Mesenchymal stem cell (in vitro differentiated cells and primary cell): ENCODE measurements around the gene SLC28A1.

ENCODE experiments used
- DNase-seq: peaks from one replicate; pipeline ENCODE4 v3.0.0-alpha.2; 2013
- H2AFZ ChIP-seq: one replicate; pipeline ENCODE4 v1.6.1; 2013; ENCODE audit warnings: low read depth, mild to moderate bottlenecking, control low read depth, inconsistent platforms, low read length, moderate library complexity
- H2AK5ac ChIP-seq: 2 replicates; pipeline ENCODE4 v1.6.1; 2013; ENCODE audit warnings: low read length, moderate library complexity, mild to moderate bottlenecking, inconsistent platforms; ENCODE audit not compliant: severe bottlenecking
- H2BK120ac ChIP-seq: one replicate; pipeline ENCODE4 v1.6.1; 2013; ENCODE audit warnings: low read depth, mild to moderate bottlenecking, inconsistent platforms, low read length, moderate library complexity
- H2BK12ac ChIP-seq, 2 experiments: one replicate each; pipeline ENCODE4 v1.6.1; 2013; ENCODE audit warnings: inconsistent platforms in 2 of 2, low read length in 2 of 2, mild to moderate bottlenecking in 2 of 2, moderate library complexity in 2 of 2, control low read depth in 1 of 2
- H2BK15ac ChIP-seq: one replicate; pipeline ENCODE4 v1.6.1; 2013; ENCODE audit warnings: mild to moderate bottlenecking, low read depth, inconsistent platforms; ENCODE audit not compliant: poor library complexity, severe bottlenecking
- H2BK5ac ChIP-seq: 2 replicates; pipeline ENCODE4 v1.6.1; 2013; ENCODE audit warnings: low read depth, mild to moderate bottlenecking, low read length, control low read depth, inconsistent platforms; ENCODE audit not compliant: poor library complexity, severe bottlenecking
- H3K14ac ChIP-seq, 2 experiments: one replicate each; pipeline ENCODE4 v1.6.1; 2013; ENCODE audit warnings: inconsistent platforms in 2 of 2, low read length in 2 of 2, control low read depth in 1 of 2, mild to moderate bottlenecking in 1 of 2, moderate library complexity in 1 of 2
- H3K18ac ChIP-seq, 2 experiments: one replicate each; pipeline ENCODE4 v1.6.1; 2013; ENCODE audit warnings: inconsistent platforms in 2 of 2, low read length in 2 of 2, control low read depth in 1 of 2, low read depth in 1 of 2, mild to moderate bottlenecking in 1 of 2
- H3K23ac ChIP-seq, 2 experiments: one replicate each; pipeline ENCODE4 v1.6.1; 2013; ENCODE audit warnings: inconsistent platforms in 2 of 2, low read length in 2 of 2, mild to moderate bottlenecking in 2 of 2, moderate library complexity in 2 of 2, control low read depth in 1 of 2
- H3K27ac ChIP-seq: 2 replicates; pipeline ENCODE4 v1.5.1; 2013; ENCODE audit warnings: mild to moderate bottlenecking, moderate library complexity, low read length, control low read depth, inconsistent platforms; ENCODE audit not compliant: poor library complexity, severe bottlenecking
- H3K27me3 ChIP-seq, 2 experiments: 2 replicates each; pipeline versions ENCODE4 v1.6.1 to v1.7.0; 2013; ENCODE audit warnings: low read length in 2 of 2, mild to moderate bottlenecking in 2 of 2, moderate library complexity in 2 of 2, control low read depth in 1 of 2, inconsistent platforms in 1 of 2; ENCODE audit not compliant: control insufficient read depth in 1 of 2, insufficient read depth in 1 of 2
- H3K36me3 ChIP-seq, 2 experiments: 2 replicates each; pipeline versions ENCODE4 v1.6.1 to v1.7.0; 2013; ENCODE audit warnings: low read length in 2 of 2, control low read depth in 1 of 2, inconsistent platforms in 1 of 2, low read depth in 1 of 2, mild to moderate bottlenecking in 1 of 2; ENCODE audit not compliant: insufficient read depth in 2 of 2, control insufficient read depth in 1 of 2
- H3K4ac ChIP-seq, 2 experiments: one replicate each; pipeline ENCODE4 v1.6.1; 2013; ENCODE audit warnings: inconsistent platforms in 2 of 2, low read length in 2 of 2, mild to moderate bottlenecking in 2 of 2, moderate library complexity in 2 of 2, control low read depth in 1 of 2, low read depth in 1 of 2
- H3K4me1 ChIP-seq: 2 replicates; pipeline ENCODE4 v1.6.1; 2013; ENCODE audit warnings: low read depth, low read length, control low read depth; ENCODE audit not compliant: control insufficient read depth, insufficient read depth
- H3K4me2 ChIP-seq: 2 replicates; pipeline ENCODE4 v1.6.1; 2013; ENCODE audit warnings: low read length, mild to moderate bottlenecking, inconsistent platforms; ENCODE audit not compliant: poor library complexity, severe bottlenecking
- H3K4me3 ChIP-seq, 2 experiments: 2 replicates each; pipeline versions ENCODE4 v1.5.1 to v1.7.0; 2013; ENCODE audit warnings: low read length in 2 of 2, mild to moderate bottlenecking in 2 of 2, control low read depth in 1 of 2, low read depth in 1 of 2; ENCODE audit not compliant: insufficient read depth in 1 of 2
- H3K79me1 ChIP-seq: replicated peaks from 2 replicates; pipeline ENCODE4 v1.6.1; 2013; ENCODE audit warnings: mild to moderate bottlenecking, control low read depth, low read length, inconsistent platforms; ENCODE audit not compliant: poor library complexity, severe bottlenecking
- H3K9ac ChIP-seq: 2 replicates; pipeline ENCODE4 v1.7.0; 2013; ENCODE audit warnings: mild to moderate bottlenecking, low read length, moderate library complexity
- H3K9me3 ChIP-seq: 2 replicates; pipeline ENCODE4 v1.7.0; 2013; ENCODE audit warnings: mild to moderate bottlenecking, low read length; ENCODE audit not compliant: control insufficient read depth
- H4K8ac ChIP-seq: one replicate; pipeline ENCODE4 v1.6.1; 2013; ENCODE audit warnings: inconsistent platforms, mild to moderate bottlenecking, low read length, moderate library complexity
- H4K91ac ChIP-seq: one replicate; pipeline ENCODE4 v1.6.1; 2013; ENCODE audit warnings: mild to moderate bottlenecking, low read length, inconsistent platforms
- WGBS: methylation state at CpG from one replicate; pipeline ENCODE4 v1.1.7; 2013; ENCODE audit warnings: mixed read lengths; 5-methylcytosine and 5-hydroxymethylcytosine counted together

Gene SLC28A1

GRCh38 chr15:84975871-84976351 is 91.4 kb downstream of the SLC28A1 start:
- Histone ChIP-seq H3K9me3 (no peaks in the 10 kb centered on the region), H3K27ac (no peak overlapping the region), H3K23ac (no peak overlapping the region), H4K8ac (peak overlapping the region; percentile 41), H3K9ac (no peak overlapping the region), H3K4me1 (peaks cover 8% of the 10 kb centered on the region), H3K18ac (no peak overlapping the region), H2AK5ac (no peak overlapping the region), H3K79me1 (no peaks in the 10 kb centered on the region), H3K14ac (no peak overlapping the region), H2BK120ac (no peak overlapping the region), H3K4me2 (no peak overlapping the region), H3K27me3 (peaks cover 0 to 8% of the 10 kb centered on the region in 2 experiments), H3K4ac (no peak overlapping the region), H3K4me3 (no peak overlapping the region), H2AFZ (no peak overlapping the region), H2BK5ac (no peak overlapping the region), H3K36me3 (no peaks in the 10 kb centered on the region), H2BK12ac (no peak overlapping the region), H2BK15ac (peak overlapping the region; percentile 23), H4K91ac (no peak overlapping the region)
- DNase-seq = no peak
- 33% methylated on average over 1 of the region's 5 CpGs for WGBS

- H3K27ac ChIP-seq = no peak overlapping the region
- peaks cover 8% of the 10 kb centered on the region for H3K4me1 ChIP-seq
- H2AFZ ChIP-seq = no peak overlapping the region
- H2AK5ac ChIP-seq = no peak overlapping the region
- no peak for DNase-seq
- no peak overlapping the region for H3K4me3 ChIP-seq
- H2BK5ac ChIP-seq = no peak overlapping the region
- WGBS = 98% methylated on average over 8 of the region's 10 CpGs
- H3K23ac ChIP-seq = no peak overlapping the region
- H3K27me3 ChIP-seq = peaks cover 0 to 7% of the 10 kb centered on the region in 2 experiments
- no peaks in the 10 kb centered on the region for H3K36me3 ChIP-seq
- H2BK120ac ChIP-seq = no peak overlapping the region
- H3K9ac ChIP-seq = no peak overlapping the region
- H3K4me2 ChIP-seq = no peak overlapping the region
- H3K9me3 ChIP-seq = no peaks in the 10 kb centered on the region
- H2BK12ac ChIP-seq = no peak overlapping the region
- H2BK15ac ChIP-seq = no peak overlapping the region
- no peak overlapping the region for H3K14ac ChIP-seq
- H4K8ac ChIP-seq = no peak overlapping the region
- no peak overlapping the region for H4K91ac ChIP-seq
- no peaks in the 10 kb centered on the region for H3K79me1 ChIP-seq
- H3K4ac ChIP-seq = no peak overlapping the region
- H3K18ac ChIP-seq = no peak overlapping the region
These were observed 92.4 kb downstream of the SLC28A1 start for GRCh38 chr15:84976746-84977345.

GRCh38 chr15:84979651-84980050 is 95.2 kb downstream of the SLC28A1 start:
- Histone ChIP-seq H4K8ac (peak overlapping the region; percentile 47), H2BK12ac (peak overlapping the region in 1 of 2 experiments; percentile 54), H3K9me3 (no peaks in the 10 kb centered on the region), H2BK5ac (no peak overlapping the region), H3K4me3 (peak overlapping the region in 1 of 2 experiments; percentile 96), H2AFZ (no peak overlapping the region), H4K91ac (peak overlapping the region; percentile 11), H3K14ac (no peak overlapping the region), H2AK5ac (no peak overlapping the region), H3K18ac (peak overlapping the region in 1 of 2 experiments; percentile 18), H3K79me1 (peaks cover 1% of the 10 kb centered on the region), H3K4ac (peak overlapping the region in 1 of 2 experiments; percentile 29), H2BK120ac (no peak overlapping the region), H3K23ac (no peak overlapping the region), H3K27ac (no peak overlapping the region), H3K9ac (peak overlapping the region; percentile 89), H3K36me3 (no peaks in the 10 kb centered on the region), H2BK15ac (no peak overlapping the region), H3K4me1 (peaks cover 10% of the 10 kb centered on the region), H3K4me2 (peak overlapping the region; percentile 44), H3K27me3 (peaks cover 0 to 4% of the 10 kb centered on the region in 2 experiments)
- peak; percentile 34 for DNase-seq
- WGBS = 13% methylated on average over 16 of the region's 16 CpGs

GRCh38 chr15:84980196-84981053 is 96.0 kb downstream of the SLC28A1 start:
- Histone ChIP-seq H3K27me3 (peaks cover 0 to 4% of the 10 kb centered on the region in 2 experiments), H4K8ac (peak overlapping the region; percentile 81), H3K4me1 (peaks cover 10% of the 10 kb centered on the region), H3K27ac (peak overlapping the region; percentile 79), H2AFZ (peak overlapping the region; percentile 96), H3K18ac (peak overlapping the region; percentile 77 to 90), H3K79me1 (peaks cover 1% of the 10 kb centered on the region), H3K14ac (peak overlapping the region in 1 of 2 experiments; percentile 67), H3K4ac (peak overlapping the region in 1 of 2 experiments; percentile 9), H3K9me3 (no peaks in the 10 kb centered on the region), H2AK5ac (no peak overlapping the region), H3K23ac (peak overlapping the region in 1 of 2 experiments; percentile 6), H3K9ac (peak overlapping the region; percentile 89), H3K4me3 (peak overlapping the region; percentile 81 to 96), H4K91ac (peak overlapping the region; percentile 25), H3K4me2 (peak overlapping the region; percentile 91), H3K36me3 (no peaks in the 10 kb centered on the region), H2BK5ac (peak overlapping the region; percentile 35), H2BK15ac (no peak overlapping the region), H2BK12ac (peak overlapping the region; percentile 71 to 76), H2BK120ac (peak overlapping the region; percentile 89)
- DNase-seq = peak; percentile 94
- WGBS = under 1% methylated on average over 59 of the region's 66 CpGs
